Stimulated activated CD8-positive, alpha-beta memory T cell treated with anti-CD3 and anti-CD28 coated beads, Interleukin-12 subunit alpha, Interleukin-12 subunit beta, amount 100 ng/mL, for 1 hour (primary cell): ENCODE measurements around the gene LGALS7B.
"Not testable (repeated sequence)": the region's sequence is repeated elsewhere in the genome, so short reads cannot be mapped to it uniquely, and the experiment has no call there.

Source experiments
- DNase-seq: peaks from one replicate; pipeline ENCODE4 v3.0.0-alpha.2; 2020; ENCODE audit warnings: low read depth

LGALS7B gene

GRCh38 chr19:38821230-38821825 lies 32.3 kb downstream of the LGALS7B start:
- not testable (repeated sequence) for DNase-seq

GRCh38 chr19:38825936-38826335 lies 36.9 kb downstream of the LGALS7B start:
- DNase-seq: not testable (repeated sequence)

GRCh38 chr19:38826856-38827551 lies 38.0 kb downstream of the LGALS7B start:
- DNase-seq: no peak

- not testable (repeated sequence) for DNase-seq
Observed at GRCh38 chr19:38829203-38829602, 40.2 kb downstream of the LGALS7B start.

GRCh38 chr19:38830039-38830733 lies 41.2 kb downstream of the LGALS7B start:
- no peak for DNase-seq

- no peak for DNase-seq
Observed at GRCh38 chr19:38831142-38831605, 42.2 kb downstream of the LGALS7B start.

GRCh38 chr19:38833092-38833425 lies 44.1 kb downstream of the LGALS7B start:
- DNase-seq: no peak

- DNase-seq: no peak
Observed at GRCh38 chr19:38834104-38834490, 45.1 kb downstream of the LGALS7B start.

GRCh38 chr19:38834590-38834989 lies 45.6 kb downstream of the LGALS7B start:
- no peak for DNase-seq

- no peak for DNase-seq
Observed at GRCh38 chr19:38836159-38836982, 47.4 kb downstream of the LGALS7B start.

- DNase-seq: no peak
Observed at GRCh38 chr19:38836983-38837626, 48.1 kb downstream of the LGALS7B start.

GRCh38 chr19:38837656-38838121 lies 48.7 kb downstream of the LGALS7B start:
- no peak for DNase-seq

- DNase-seq: peak; percentile 37
Observed at GRCh38 chr19:38838208-38838985, 49.4 kb downstream of the LGALS7B start.

GRCh38 chr19:38838986-38839761 lies 50.2 kb downstream of the LGALS7B start:
- DNase-seq: no peak

GRCh38 chr19:38839816-38840582 lies 51.0 kb downstream of the LGALS7B start:
- no peak for DNase-seq

GRCh38 chr19:38840583-38840968 lies 51.6 kb downstream of the LGALS7B start:
- DNase-seq: no peak
